ENCODE results near the gene SNCB.

- TF ChIP-seq CTCF (IDR thresholded peaks at IDR 0.05) (no peak), POLR2A (IDR thresholded peaks at IDR 0.05) (no peak)
Observed at GRCh38 chr5:176660530-176660859, 30.2 kb upstream of the SNCB start.

Measured in right lobe of liver (tissue), 4 donors.